NB4 (cell line): Measurements from ENCODE around the gene LYSET.

Experiments used
- DNase-seq: peaks from one replicate; pipeline ENCODE4 v3.0.0; 2010; ENCODE audit warnings: low read depth
- H3K4me3 ChIP-seq: one replicate; pipeline ENCODE4 v1.5.1; 2011; ENCODE audit warnings: mild to moderate bottlenecking, low read depth, low read length, moderate library complexity
- MAX ChIP-seq: IDR thresholded peaks from 2 replicates; pipeline ENCODE4 v1.6.1; 2011; ENCODE audit warnings: low read depth, low read length
- MYC ChIP-seq: IDR thresholded peaks from 2 replicates; pipeline ENCODE4 v1.6.1; 2011; ENCODE audit warnings: low read depth, low read length
- POLR2A ChIP-seq: IDR thresholded peaks from 2 replicates; pipeline ENCODE4 v1.6.1; 2011; ENCODE audit warnings: mild to moderate bottlenecking; ENCODE audit not compliant: insufficient read length; ENCODE audit errors: extremely low read depth
- TF ChIP-seq, protein P1 (sequence below): IDR thresholded peaks from one replicate; pipeline ENCODE4 v1.5.1; 2012; ENCODE audit warnings: low read depth, low read length

The LYSET gene

GRCh38 chr14:93142854-93143652, 42.1 kb upstream of the LYSET start:
- TF ChIP-seq MAX (no peak), POLR2A (no peak), MYC (no peak)
- TF ChIP-seq, protein P1, sequence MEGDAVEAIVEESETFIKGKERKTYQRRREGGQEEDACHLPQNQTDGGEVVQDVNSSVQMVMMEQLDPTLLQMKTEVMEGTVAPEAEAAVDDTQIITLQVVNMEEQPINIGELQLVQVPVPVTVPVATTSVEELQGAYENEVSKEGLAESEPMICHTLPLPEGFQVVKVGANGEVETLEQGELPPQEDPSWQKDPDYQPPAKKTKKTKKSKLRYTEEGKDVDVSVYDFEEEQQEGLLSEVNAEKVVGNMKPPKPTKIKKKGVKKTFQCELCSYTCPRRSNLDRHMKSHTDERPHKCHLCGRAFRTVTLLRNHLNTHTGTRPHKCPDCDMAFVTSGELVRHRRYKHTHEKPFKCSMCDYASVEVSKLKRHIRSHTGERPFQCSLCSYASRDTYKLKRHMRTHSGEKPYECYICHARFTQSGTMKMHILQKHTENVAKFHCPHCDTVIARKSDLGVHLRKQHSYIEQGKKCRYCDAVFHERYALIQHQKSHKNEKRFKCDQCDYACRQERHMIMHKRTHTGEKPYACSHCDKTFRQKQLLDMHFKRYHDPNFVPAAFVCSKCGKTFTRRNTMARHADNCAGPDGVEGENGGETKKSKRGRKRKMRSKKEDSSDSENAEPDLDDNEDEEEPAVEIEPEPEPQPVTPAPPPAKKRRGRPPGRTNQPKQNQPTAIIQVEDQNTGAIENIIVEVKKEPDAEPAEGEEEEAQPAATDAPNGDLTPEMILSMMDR = no peak
- no peak for DNase-seq
- H3K4me3 ChIP-seq = no peak overlapping the region

DNA sequence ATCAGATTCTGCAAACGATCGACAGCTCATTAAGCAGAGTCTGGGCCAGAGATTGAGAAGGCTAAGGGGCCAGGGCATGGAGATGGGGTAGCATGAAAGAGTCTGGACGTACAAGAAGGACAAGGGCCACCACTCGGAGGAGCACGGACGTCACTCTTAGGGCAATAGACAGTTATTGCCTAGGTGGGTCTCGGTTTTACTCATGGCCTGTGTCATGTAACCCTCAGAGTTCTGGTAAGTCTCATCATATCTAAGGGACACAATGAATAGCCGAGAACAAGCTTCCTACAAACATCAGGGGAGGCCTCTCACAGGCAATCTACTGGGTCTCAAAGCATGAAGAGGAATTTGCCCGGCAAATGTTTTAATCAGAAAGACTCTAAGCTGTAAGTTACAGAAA, 39.0 kb upstream of the LYSET start:
- TF ChIP-seq, protein P1 = no peak
- TF ChIP-seq MYC (no peak), MAX (no peak), POLR2A (no peak)
- no peak for DNase-seq
- no peak overlapping the region for H3K4me3 ChIP-seq

DNA sequence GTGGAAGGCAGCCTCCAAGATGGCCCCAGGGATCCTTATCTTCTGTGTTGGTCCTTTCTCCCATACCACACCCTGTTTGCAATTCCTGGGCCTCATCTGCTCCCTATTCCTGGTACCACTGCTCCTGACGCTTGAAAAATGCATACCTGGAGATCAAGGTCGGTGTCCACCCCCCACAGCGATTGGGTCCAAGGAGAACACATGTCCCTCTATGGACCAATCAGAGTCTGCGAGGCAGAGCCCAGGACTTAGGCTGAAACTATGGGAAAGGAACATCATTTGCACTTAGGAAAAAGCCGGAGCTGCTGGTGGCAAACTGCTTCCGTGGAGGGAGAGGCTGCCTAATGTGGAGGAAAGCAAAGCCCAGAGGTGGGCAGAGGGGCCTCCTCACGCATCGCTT, 36.1 kb upstream of the LYSET start:
- no peak for TF ChIP-seq MYC
- TF ChIP-seq, protein P1 = no peak
- no peak for TF ChIP-seq MAX
- no peak for TF ChIP-seq POLR2A
- no peak overlapping the region for H3K4me3 ChIP-seq
- no peak for DNase-seq

DNA sequence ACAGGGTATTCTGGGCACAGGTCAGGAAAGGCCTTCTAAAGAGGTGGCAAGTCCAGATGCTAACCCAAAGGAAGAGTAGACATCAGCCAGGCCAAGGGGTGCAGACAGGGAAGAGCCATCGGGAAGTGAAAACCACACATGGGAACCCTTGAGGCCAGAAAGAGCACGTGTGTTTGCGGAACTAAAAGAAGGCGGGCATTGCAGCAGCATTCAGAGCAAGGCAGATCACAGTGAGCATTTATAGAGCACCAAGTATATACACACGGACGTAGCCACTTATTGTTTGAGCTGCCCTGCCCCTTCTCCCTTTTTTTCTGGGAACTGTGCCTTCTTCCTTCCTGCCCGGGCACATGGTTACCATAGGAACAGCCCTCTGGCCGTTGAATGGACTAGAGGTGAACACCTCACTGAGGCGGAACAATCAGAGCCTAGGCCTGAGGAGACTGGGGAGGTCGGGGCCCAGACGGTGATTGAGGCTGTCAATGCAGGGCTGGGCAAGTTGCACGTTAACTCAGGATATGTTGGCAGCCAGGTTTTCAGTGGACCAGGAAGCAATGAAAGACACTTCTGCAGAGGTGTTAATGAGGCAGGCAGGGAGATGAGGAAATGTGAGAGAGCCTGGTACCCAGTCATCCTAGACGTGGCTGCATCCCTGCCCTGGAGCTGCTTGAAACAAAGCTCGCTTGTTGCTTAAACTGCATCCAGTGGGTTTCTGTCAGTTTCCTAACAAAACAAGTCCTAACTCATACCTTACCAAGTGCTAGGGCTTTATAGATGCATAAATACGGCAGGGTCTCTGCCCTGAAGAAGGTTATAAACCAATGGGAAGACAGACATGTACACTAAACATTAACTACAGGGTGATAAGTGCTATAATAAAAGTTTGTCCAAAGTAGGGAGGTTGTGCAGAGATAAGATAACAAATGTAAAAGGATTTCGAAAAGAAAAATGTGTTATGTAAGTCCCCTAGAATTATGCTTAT, 34.6 kb upstream of the LYSET start:
- H3K4me3 ChIP-seq = no peak overlapping the region
- DNase-seq = no peak
- TF ChIP-seq MAX (no peak), MYC (no peak), POLR2A (no peak)
- TF ChIP-seq, protein P1 = no peak

DNA sequence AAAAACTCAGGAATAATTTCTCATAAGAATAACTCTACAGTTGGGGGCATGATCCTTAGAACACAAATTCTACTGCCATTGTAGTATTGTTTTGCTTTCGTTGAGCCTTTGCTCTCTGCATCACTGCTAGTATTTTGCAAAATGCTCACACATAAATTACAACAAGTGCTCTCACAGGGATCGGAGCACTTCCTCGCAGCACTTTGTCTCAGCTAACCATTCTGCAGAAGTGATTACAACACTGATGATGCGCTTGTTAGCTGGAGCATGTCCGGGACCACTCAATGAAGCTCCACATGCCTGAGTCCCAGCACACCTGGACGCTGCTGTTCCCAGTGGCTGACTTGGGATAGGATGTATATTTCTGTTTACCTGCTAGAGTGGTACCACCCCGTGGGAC, 32.0 kb upstream of the LYSET start:
- peak; percentile 31 for DNase-seq
- TF ChIP-seq MYC (no peak), MAX (no peak), POLR2A (no peak)
- TF ChIP-seq, protein P1 = no peak
- no peak overlapping the region for H3K4me3 ChIP-seq
